CD8-positive, alpha-beta memory T cell (primary cell): Measurements from ENCODE around the gene NEDD8. TPM values are rescaled to one million over a fixed set of nuclear protein-coding genes. Genes with fewer than 3 reads are reported as not detected.

Experiments
- CTCF ChIA-PET: fragments of 350-600 bp; sonication (Branson Sonifier 250); formaldehyde crosslinking; loops from one replicate; lab custom pipeline; 2021; ENCODE audit warnings: antibody characterized with exemption; lab: Charles Lee
- POLR2A ChIA-PET: fragments of 350-600 bp; sonication (Branson Sonifier 250); formaldehyde crosslinking; loops from one replicate; lab custom pipeline; 2021; ENCODE audit warnings: antibody characterized with exemption; lab: Charles Lee
- DNase-seq, 5 donors: peaks; one replicate each; pipeline versions ENCODE4 v3.0.0 to v3.0.0-alpha.2; 2020 to 2022; ENCODE audit warnings: mixed read lengths in 1 of 5
- H3K27ac ChIP-seq: one replicate; pipeline ENCODE4 v1.7.0; 2013; ENCODE audit warnings: low read depth, mild to moderate bottlenecking, low read length, moderate library complexity
- H3K27me3 ChIP-seq: 2 replicates; pipeline ENCODE4 v1.7.0; 2013; ENCODE audit warnings: low read length, mild to moderate bottlenecking; ENCODE audit not compliant: insufficient read depth, poor library complexity, severe bottlenecking
- H3K36me3 ChIP-seq: 2 replicates; pipeline ENCODE4 v1.7.0; 2013; ENCODE audit warnings: mild to moderate bottlenecking, low read length, moderate library complexity; ENCODE audit not compliant: insufficient read depth
- H3K4me1 ChIP-seq: 2 replicates; pipeline ENCODE4 v1.7.0; 2013; ENCODE audit warnings: mild to moderate bottlenecking, low read length, moderate library complexity; ENCODE audit not compliant: insufficient read depth
- H3K4me3 ChIP-seq: 2 replicates; pipeline ENCODE4 v1.7.0; 2013; ENCODE audit warnings: mild to moderate bottlenecking, low read length
- H3K9me3 ChIP-seq: 2 replicates; pipeline ENCODE4 v1.7.0; 2013; ENCODE audit warnings: mild to moderate bottlenecking, low read length
- H3K27ac Mint-ChIP-seq, 8 donors: one replicate each; pipeline ENCODE4 v1.8.0; 2020 to 2021; ENCODE audit warnings: mixed read lengths in 8 of 8, mild to moderate bottlenecking in 6 of 8, inconsistent platforms in 3 of 8, moderate library complexity in 3 of 8
- H3K27me3 Mint-ChIP-seq, 2 donors: one replicate each; pipeline ENCODE4 v1.8.0; 2020 to 2021; ENCODE audit warnings: mixed read lengths in 2 of 2, mild to moderate bottlenecking in 1 of 2, moderate library complexity in 1 of 2
- H3K36me3 Mint-ChIP-seq, 3 donors: one replicate each; pipeline ENCODE4 v1.8.0; 2020 to 2021; ENCODE audit warnings: mixed read lengths in 3 of 3, inconsistent platforms in 1 of 3, mild to moderate bottlenecking in 1 of 3
- H3K4me1 Mint-ChIP-seq, 3 donors: one replicate each; pipeline ENCODE4 v1.8.0; 2020 to 2021; ENCODE audit warnings: mixed read lengths in 3 of 3, inconsistent platforms in 1 of 3, mild to moderate bottlenecking in 1 of 3
- H3K4me3 Mint-ChIP-seq, 7 donors: one replicate each; pipeline ENCODE4 v1.8.0; 2020 to 2021; ENCODE audit warnings: mixed read lengths in 7 of 7, mild to moderate bottlenecking in 6 of 7, moderate library complexity in 4 of 7, inconsistent platforms in 2 of 7
- H3K9me3 Mint-ChIP-seq, 5 donors: one replicate each; pipeline ENCODE4 v1.8.0; 2020 to 2022; ENCODE audit warnings: mixed read lengths in 5 of 5, mild to moderate bottlenecking in 3 of 5, moderate library complexity in 2 of 5, inconsistent platforms in 1 of 5
- polyA plus RNA-seq: library from polyadenylated mRNA; unstranded; fragments of 300-500 nt; fragmentation: Illumina TruSeq; gene quantifications from one replicate; pipeline ENCODE4 v1.2.3, GENCODE V29; 2021
- total RNA-seq, 2 experiments: library from RNA; stranded (reverse); gene quantifications; one replicate each; pipeline ENCODE4 v1.2.3, GENCODE V29; 2021

The NEDD8 gene
- total and polyA plus RNA-seq, 3 experiments from 2014 or later: 232 to 364 (median 240) TPM

GRCh38 chr14:24262821-24263733 lies 30.9 kb upstream of the NEDD8 start, which contains the start of gene TGM1:
TGM1 (minus strand) TSS chr14:24263177; CDS start chr14:24262352, 825 bp downstream.
- POLR2A ChIA-PET: no interaction called here
- no peaks in the 10 kb centered on the region for H3K27me3 Mint-ChIP-seq
- H3K4me1 Mint-ChIP-seq: peaks cover 0 to 6% (median 5%) of the 10 kb centered on the region in 3 donors
- Histone ChIP-seq H3K27me3 (no peaks in the 10 kb centered on the region), H3K36me3 (peaks cover 14% of the 10 kb centered on the region), H3K27ac (no peak within 1 kb of the TSS), H3K4me1 (no peaks in the 10 kb centered on the region), H3K4me3 (no peak within 1 kb of the TSS), H3K9me3 (no peaks in the 10 kb centered on the region)
- H3K27ac Mint-ChIP-seq: peak within 1 kb of the TSS in 1 of 8 donors; percentile 64
- CTCF ChIA-PET: interaction anchor here (1.0 to 1.8 kb wide), 3 partner anchors 8 to 34 kb away, joined by 3 to 6 read pairs (median 4); partner anchors contain the start of gene RABGGTA
- peaks cover 7 to 53% (median 14%) of the 10 kb centered on the region in 3 donors for H3K36me3 Mint-ChIP-seq
- no peaks in the 10 kb centered on the region for H3K9me3 Mint-ChIP-seq
- DNase-seq: no peak
- H3K4me3 Mint-ChIP-seq: no peak within 1 kb of the TSS

GRCh38 chr14:24261969-24262327 lies 29.8 kb upstream of the NEDD8 start:
- ChIA-PET POLR2A (no interaction called here), CTCF (interaction anchor here (0.8 to 1.8 kb wide), 4 partner anchors 9 to 72 kb away, joined by 3 to 6 read pairs (median 3); partner anchors contain the start of genes RABGGTA and TINF2)
- H3K36me3 Mint-ChIP-seq: peaks cover 2 to 50% (median 9%) of the 10 kb centered on the region in 3 donors

GRCh38 chr14:24261256-24261968 lies 29.2 kb upstream of the NEDD8 start:
- H3K4me1 ChIP-seq: no peaks in the 10 kb centered on the region
- no peaks in the 10 kb centered on the region for H3K4me1 Mint-ChIP-seq
- H3K36me3 ChIP-seq: peaks cover 6% of the 10 kb centered on the region
- H3K36me3 Mint-ChIP-seq: peaks cover 0 to 50% (median 4%) of the 10 kb centered on the region in 3 donors
- no peak overlapping the region for H3K27ac ChIP-seq
- no peak overlapping the region for H3K4me3 Mint-ChIP-seq
- H3K27me3 ChIP-seq: no peaks in the 10 kb centered on the region
- H3K4me3 ChIP-seq: no peak overlapping the region
- no peak for DNase-seq
- H3K9me3 Mint-ChIP-seq: no peaks in the 10 kb centered on the region
- no peaks in the 10 kb centered on the region for H3K27me3 Mint-ChIP-seq
- H3K9me3 ChIP-seq: no peaks in the 10 kb centered on the region
- ChIA-PET POLR2A (no interaction called here), CTCF (interaction anchor here (0.8 to 1.8 kb wide), 4 partner anchors 9 to 72 kb away, joined by 3 to 6 read pairs (median 3); partner anchors contain the start of genes RABGGTA and TINF2)
- H3K27ac Mint-ChIP-seq: peak overlapping the region in 2 of 8 donors; percentile 26 to 42

More at GRCh38 chr14:24261969-24262327, 29.8 kb upstream of the NEDD8 start:
- H3K36me3 ChIP-seq: peaks cover 8% of the 10 kb centered on the region
- H3K4me1 Mint-ChIP-seq: peaks cover 0 to under 1% (median 0%) of the 10 kb centered on the region in 3 donors
- H3K27me3 ChIP-seq: no peaks in the 10 kb centered on the region
- no peak for DNase-seq
- H3K4me3 Mint-ChIP-seq: no peak overlapping the region
- no peaks in the 10 kb centered on the region for H3K9me3 Mint-ChIP-seq
- no peak overlapping the region for H3K4me3 ChIP-seq
- no peaks in the 10 kb centered on the region for H3K27me3 Mint-ChIP-seq
- no peak overlapping the region for H3K27ac ChIP-seq
- no peaks in the 10 kb centered on the region for H3K4me1 ChIP-seq
- H3K27ac Mint-ChIP-seq: no peak overlapping the region
- H3K9me3 ChIP-seq: no peaks in the 10 kb centered on the region

- no peaks in the 10 kb centered on the region for H3K4me1 ChIP-seq
- Mint-ChIP-seq H3K27me3 (no peaks in the 10 kb centered on the region), H3K4me1 (no peaks in the 10 kb centered on the region), H3K36me3 (peaks cover 0 to 45% (median 4%) of the 10 kb centered on the region in 3 donors), H3K27ac (peak overlapping the region in 2 of 8 donors; percentile 13 to 42), H3K4me3 (no peak overlapping the region), H3K9me3 (no peaks in the 10 kb centered on the region)
- DNase-seq: no peak
- H3K4me3 ChIP-seq: no peak overlapping the region
- CTCF ChIA-PET: no interaction called here
- H3K27ac ChIP-seq: no peak overlapping the region
- POLR2A ChIA-PET: no interaction called here
- no peaks in the 10 kb centered on the region for H3K27me3 ChIP-seq
- no peaks in the 10 kb centered on the region for H3K9me3 ChIP-seq
- peaks cover 6% of the 10 kb centered on the region for H3K36me3 ChIP-seq
Observed at GRCh38 chr14:24260780-24261157, 28.6 kb upstream of the NEDD8 start.

GRCh38 chr14:24260026-24260779 lies 28.0 kb upstream of the NEDD8 start:
- no peaks in the 10 kb centered on the region for H3K4me1 Mint-ChIP-seq
- Histone ChIP-seq H3K4me3 (no peak overlapping the region), H3K36me3 (peaks cover 3% of the 10 kb centered on the region), H3K4me1 (no peaks in the 10 kb centered on the region), H3K27ac (no peak overlapping the region), H3K9me3 (no peaks in the 10 kb centered on the region), H3K27me3 (no peaks in the 10 kb centered on the region)
- ChIA-PET POLR2A (no interaction called here), CTCF (no interaction called here)
- H3K27ac Mint-ChIP-seq: peak overlapping the region in 2 of 8 donors; percentile 57 to 63
- no peak for DNase-seq
- H3K4me3 Mint-ChIP-seq: no peak overlapping the region
- peaks cover 0 to 45% (median 4%) of the 10 kb centered on the region in 3 donors for H3K36me3 Mint-ChIP-seq
- H3K9me3 Mint-ChIP-seq: no peaks in the 10 kb centered on the region
- no peaks in the 10 kb centered on the region for H3K27me3 Mint-ChIP-seq

- H3K4me1 Mint-ChIP-seq: no peaks in the 10 kb centered on the region
Observed at GRCh38 chr14:24259282-24260025, 27.3 kb upstream of the NEDD8 start.

More at GRCh38 chr14:24259282-24260025, 27.3 kb upstream of the NEDD8 start:
- H3K4me3 ChIP-seq: no peak overlapping the region
- no peak overlapping the region for H3K27ac ChIP-seq
- Mint-ChIP-seq H3K27ac (peak overlapping the region in 2 of 8 donors; percentile 57 to 63), H3K4me3 (no peak overlapping the region), H3K36me3 (peaks cover 0 to 43% (median 4%) of the 10 kb centered on the region in 3 donors), H3K27me3 (no peaks in the 10 kb centered on the region), H3K9me3 (no peaks in the 10 kb centered on the region)
- POLR2A ChIA-PET: no interaction called here
- H3K36me3 ChIP-seq: peaks cover 7% of the 10 kb centered on the region
- CTCF ChIA-PET: no interaction called here
- no peaks in the 10 kb centered on the region for H3K27me3 ChIP-seq
- DNase-seq: no peak
- no peaks in the 10 kb centered on the region for H3K4me1 ChIP-seq
- no peaks in the 10 kb centered on the region for H3K9me3 ChIP-seq
